ENCODE results near the gene PIR. TPM values are rescaled to one million over a fixed set of nuclear protein-coding genes. Genes with fewer than 3 reads are reported as not detected.

The PIR gene
- total RNA-seq, 2 donors from 2014 or later: 14.3 to 19.2 TPM

GRCh38 chrX:15509845-15510244 lies 16.7 kb upstream of the PIR start:
- no peak overlapping the region for H3K4me3 ChIP-seq
- no peaks in the 10 kb centered on the region for H3K4me1 ChIP-seq
- H3K27ac ChIP-seq: no peak overlapping the region
- H3K9me3 ChIP-seq: no peaks in the 10 kb centered on the region
- no peak for TF ChIP-seq CTCF (IDR thresholded peaks at IDR 0.05)
- H3K27me3 ChIP-seq: no peaks in the 10 kb centered on the region
- DNase-seq (ENCODE audit: low spot score): no peak
- no peaks in the 10 kb centered on the region for H3K36me3 ChIP-seq

GRCh38 chrX:15507005-15507404 lies 13.9 kb upstream of the PIR start:
- H3K36me3 ChIP-seq: no peaks in the 10 kb centered on the region
- H3K4me3 ChIP-seq: no peak overlapping the region
- no peaks in the 10 kb centered on the region for H3K27me3 ChIP-seq
- no peak for DNase-seq (ENCODE audit: low spot score)
- H3K4me1 ChIP-seq: no peaks in the 10 kb centered on the region
- H3K27ac ChIP-seq: no peak overlapping the region
- H3K9me3 ChIP-seq: no peaks in the 10 kb centered on the region
- no peak for TF ChIP-seq CTCF (IDR thresholded peaks at IDR 0.05)

GRCh38 chrX:15505101-15505500 lies 12.0 kb upstream of the PIR start:
- Histone ChIP-seq H3K27me3 (no peaks in the 10 kb centered on the region), H3K9me3 (no peaks in the 10 kb centered on the region), H3K4me3 (no peak overlapping the region), H3K27ac (no peak overlapping the region), H3K36me3 (no peaks in the 10 kb centered on the region), H3K4me1 (no peaks in the 10 kb centered on the region)
- no peak for TF ChIP-seq CTCF (IDR thresholded peaks at IDR 0.05)
- DNase-seq (ENCODE audit: low spot score): no peak

GRCh38 chrX:15504661-15505060 lies 11.5 kb upstream of the PIR start:
- H3K9me3 ChIP-seq: no peaks in the 10 kb centered on the region

GRCh38 chrX:15501506-15501905 lies 8.4 kb upstream of the PIR start:
- DNase-seq (ENCODE audit: low spot score): no peak
- no peaks in the 10 kb centered on the region for H3K9me3 ChIP-seq
- H3K27ac ChIP-seq: no peak overlapping the region
- H3K36me3 ChIP-seq: no peaks in the 10 kb centered on the region
- H3K4me3 ChIP-seq: peak overlapping the region in 1 of 2 donors; percentile 16
- H3K27me3 ChIP-seq: no peaks in the 10 kb centered on the region
- no peak for TF ChIP-seq CTCF (IDR thresholded peaks at IDR 0.05)
- H3K4me1 ChIP-seq: no peaks in the 10 kb centered on the region

More at GRCh38 chrX:15504661-15505060, 11.5 kb upstream of the PIR start:
- H3K36me3 ChIP-seq: no peaks in the 10 kb centered on the region
- no peak overlapping the region for H3K4me3 ChIP-seq
- no peak overlapping the region for H3K27ac ChIP-seq
- TF ChIP-seq CTCF (IDR thresholded peaks at IDR 0.05): no peak
- H3K4me1 ChIP-seq: no peaks in the 10 kb centered on the region
- DNase-seq (ENCODE audit: low spot score): no peak
- no peaks in the 10 kb centered on the region for H3K27me3 ChIP-seq

GRCh38 chrX:15500497-15500966 lies 7.4 kb upstream of the PIR start, which contains the start of gene BMX:
TSS of gene BMX (plus strand) at chrX:15500807. CDS start at chrX:15508354, 7,547 bp downstream.
- no peak for TF ChIP-seq CTCF (IDR thresholded peaks at IDR 0.05)
- Histone ChIP-seq H3K9me3 (no peaks in the 10 kb centered on the region), H3K27ac (peak within 1 kb of the TSS in 1 of 2 donors; percentile 29), H3K27me3 (no peaks in the 10 kb centered on the region), H3K4me3 (peak within 1 kb of the TSS in 1 of 2 donors; percentile 16), H3K4me1 (no peaks in the 10 kb centered on the region), H3K36me3 (no peaks in the 10 kb centered on the region)
- DNase-seq (ENCODE audit: low spot score): peak; percentile 76
